NOMO-1 (cell line): ENCODE results near the gene FCHSD2.
A peak's percentile ranks its signal among the peaks of the same experiment; 100 is the strongest.
"Not testable (repeated sequence)": the region's sequence is repeated elsewhere in the genome, so short reads cannot be mapped to it uniquely, and the experiment has no call there.

ENCODE experiments used
- DNase-seq, 2 experiments: peaks; one replicate each; lab custom pipeline; 2025; ENCODE audit not compliant: unreplicated experiment in 2 of 2; lab: John Stamatoyannopoulos, UW

Gene FCHSD2

GRCh38 chr11:73152086-73152853 lies 10.2 kb upstream of the FCHSD2 start:
- no peak for DNase-seq

- DNase-seq: no peak
These were observed 9.3 kb upstream of the FCHSD2 start for GRCh38 chr11:73151416-73151815.

- no peak for DNase-seq
These were observed 7.0 kb upstream of the FCHSD2 start for GRCh38 chr11:73149105-73149504.

- DNase-seq: no peak
These were observed 5.9 kb upstream of the FCHSD2 start for GRCh38 chr11:73147771-73148681.

- no peak for DNase-seq
These were observed 4.0 kb upstream of the FCHSD2 start for GRCh38 chr11:73145986-73146575.

GRCh38 chr11:73143126-73143838 lies 1.2 kb upstream of the FCHSD2 start:
- peak in 1 of 2 experiments; percentile 44 for DNase-seq

- peak; percentile 73 to 77 for DNase-seq
These were observed 600 bp downstream of the FCHSD2 start for GRCh38 chr11:73141309-73142127.

GRCh38 chr11:73141031-73141308 lies 1.1 kb downstream of the FCHSD2 start:
- no peak for DNase-seq

- peak in 1 of 2 experiments; percentile 16 for DNase-seq
These were observed 1.7 kb downstream of the FCHSD2 start for GRCh38 chr11:73140213-73141030.

GRCh38 chr11:73139476-73140198 lies 2.5 kb downstream of the FCHSD2 start:
- DNase-seq: no peak

- no peak for DNase-seq
These were observed 4.2 kb downstream of the FCHSD2 start for GRCh38 chr11:73137944-73138274.

- peak; percentile 21 to 32 for DNase-seq
These were observed 4.7 kb downstream of the FCHSD2 start for GRCh38 chr11:73137262-73137943.

- not testable (repeated sequence) for DNase-seq
These were observed 5.4 kb downstream of the FCHSD2 start for GRCh38 chr11:73136722-73137121.

- DNase-seq: no peak
These were observed 6.5 kb downstream of the FCHSD2 start for GRCh38 chr11:73135346-73136284.

GRCh38 chr11:73132349-73132748 lies 9.8 kb downstream of the FCHSD2 start:
- DNase-seq: not testable (repeated sequence)

- DNase-seq: no peak
These were observed 11.9 kb downstream of the FCHSD2 start for GRCh38 chr11:73130181-73130580.

GRCh38 chr11:73129198-73129597 lies 12.9 kb downstream of the FCHSD2 start:
- no peak for DNase-seq
